ENCODE results near the gene FARS2. TPM values are rescaled to one million over a fixed set of nuclear protein-coding genes. Genes with fewer than 3 reads are reported as not detected.

Gene FARS2
- total RNA-seq, 1 experiment from 2014 or later = 15.0 TPM

- no peaks in the 10 kb centered on the region for H3K27me3 Mint-ChIP-seq (ENCODE audit: low read depth)
- ATAC-seq (no peak), DNase-seq (ENCODE audit: low spot score) (no peak)
- H3K9me3 Mint-ChIP-seq = no peaks in the 10 kb centered on the region
- CTCF ChIA-PET = no interaction called here
- no peak overlapping the region for H3K27ac Mint-ChIP-seq
- POLR2A ChIA-PET = no interaction called here
- H3K36me3 Mint-ChIP-seq = no peaks in the 10 kb centered on the region
- peaks cover 8% of the 10 kb centered on the region for H3K4me1 Mint-ChIP-seq
- no peak overlapping the region for H3K4me3 Mint-ChIP-seq
- TF ChIP-seq TCF7 (CRISPR knock-in tag; IDR thresholded peaks at IDR 0.05; ENCODE audit: low read depth) (no peak), TEAD4 (CRISPR knock-in tag; IDR thresholded peaks at IDR 0.05) (no peak), ZMAT4 (CRISPR knock-in tag; IDR thresholded peaks at IDR 0.05) (no peak), CREB1 (CRISPR knock-in tag; IDR thresholded peaks at IDR 0.05) (no peak), ZNF263 (CRISPR knock-in tag; IDR thresholded peaks at IDR 0.05; ENCODE audit: low read depth) (no peak), CDX4 (CRISPR knock-in tag; IDR thresholded peaks at IDR 0.05; ENCODE audit: borderline replicate concordance) (no peak), JUN (CRISPR knock-in tag; IDR thresholded peaks at IDR 0.05) (no peak), SMAD3 (CRISPR knock-in tag; IDR thresholded peaks at IDR 0.05; ENCODE audit: borderline replicate concordance) (no peak), MAX (CRISPR knock-in tag; IDR thresholded peaks at IDR 0.05) (no peak), OVOL2 (CRISPR knock-in tag; IDR thresholded peaks at IDR 0.05; ENCODE audit: borderline replicate concordance) (no peak), AFF4 (CRISPR knock-in tag; IDR thresholded peaks at IDR 0.05; ENCODE audit: borderline replicate concordance) (no peak), USF1 (CRISPR knock-in tag; IDR thresholded peaks at IDR 0.05) (no peak), AR (CRISPR knock-in tag; IDR thresholded peaks at IDR 0.05) (no peak), USF2 (CRISPR knock-in tag; IDR thresholded peaks at IDR 0.05) (no peak), MXD4 (CRISPR knock-in tag; IDR thresholded peaks at IDR 0.05; ENCODE audit: borderline replicate concordance) (no peak), NR3C1 (CRISPR knock-in tag; conservative IDR thresholded peaks at IDR 0.05; ENCODE audit: low read depth) (no peak), GABPB1 (CRISPR knock-in tag; IDR thresholded peaks at IDR 0.05) (no peak), PRDM15 (CRISPR knock-in tag; IDR thresholded peaks at IDR 0.05) (no peak)
Measured at GRCh38 chr6:5286780-5287179, 25.5 kb downstream of the FARS2 start.

Data from WTC11 (cell line).